Panc1 (cell line): ENCODE results near the gene MCM3AP.
"Not testable (repeated sequence)": the region's sequence is repeated elsewhere in the genome, so short reads cannot be mapped to it uniquely, and the experiment has no call there.

Source experiments
- POLR2AphosphoS5 ChIP-seq: IDR thresholded peaks from 2 replicates; pipeline ENCODE4 v1.6.1; 2012; ENCODE audit warnings: mild to moderate bottlenecking, low read depth, low read length, moderate library complexity
- SIN3A ChIP-seq: IDR thresholded peaks from 2 replicates; pipeline ENCODE4 v1.6.1; 2012; ENCODE audit warnings: low read depth, mild to moderate bottlenecking, low read length, moderate library complexity, borderline replicate concordance; ENCODE audit not compliant: insufficient read depth
- TF ChIP-seq, protein P1 (sequence below): fragments of 450-650 bp; IDR thresholded peaks from 2 replicates; pipeline ENCODE4 v1.5.1; 2017; ENCODE audit warnings: mild to moderate bottlenecking
- TF ChIP-seq, protein P2 (sequence below), 2 experiments: IDR thresholded peaks; 2 replicates each; pipeline ENCODE4 v1.6.1; 2011 to 2012; ENCODE audit warnings: low read depth in 2 of 2, control low read depth in 1 of 2, low read length in 1 of 2, mild to moderate bottlenecking in 1 of 2, moderate library complexity in 1 of 2; ENCODE audit not compliant: insufficient read depth in 1 of 2

DNA sequence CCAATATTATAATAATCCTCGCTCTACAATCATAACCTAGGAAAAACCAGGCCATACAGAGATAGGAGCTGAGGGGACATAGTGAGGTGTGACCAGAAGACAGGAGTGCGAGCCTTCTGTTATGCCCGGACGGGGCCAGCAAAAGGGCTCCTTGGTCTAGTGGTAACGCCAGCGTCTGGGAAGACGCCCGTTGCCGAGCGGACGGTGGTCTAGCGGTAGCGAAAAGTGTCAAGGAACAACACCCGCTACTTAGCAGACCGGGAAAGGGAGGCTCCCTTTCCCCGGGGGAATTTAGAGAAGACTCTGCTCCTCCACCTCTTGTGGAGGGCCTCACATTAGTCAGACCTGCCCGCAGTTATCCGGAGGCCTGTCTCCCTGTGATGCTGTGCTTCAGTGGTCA lies 61.8 kb downstream of the MCM3AP start:
- TF ChIP-seq SIN3A, POLR2AphosphoS5: not testable (repeated sequence)
- TF ChIP-seq, protein P1, sequence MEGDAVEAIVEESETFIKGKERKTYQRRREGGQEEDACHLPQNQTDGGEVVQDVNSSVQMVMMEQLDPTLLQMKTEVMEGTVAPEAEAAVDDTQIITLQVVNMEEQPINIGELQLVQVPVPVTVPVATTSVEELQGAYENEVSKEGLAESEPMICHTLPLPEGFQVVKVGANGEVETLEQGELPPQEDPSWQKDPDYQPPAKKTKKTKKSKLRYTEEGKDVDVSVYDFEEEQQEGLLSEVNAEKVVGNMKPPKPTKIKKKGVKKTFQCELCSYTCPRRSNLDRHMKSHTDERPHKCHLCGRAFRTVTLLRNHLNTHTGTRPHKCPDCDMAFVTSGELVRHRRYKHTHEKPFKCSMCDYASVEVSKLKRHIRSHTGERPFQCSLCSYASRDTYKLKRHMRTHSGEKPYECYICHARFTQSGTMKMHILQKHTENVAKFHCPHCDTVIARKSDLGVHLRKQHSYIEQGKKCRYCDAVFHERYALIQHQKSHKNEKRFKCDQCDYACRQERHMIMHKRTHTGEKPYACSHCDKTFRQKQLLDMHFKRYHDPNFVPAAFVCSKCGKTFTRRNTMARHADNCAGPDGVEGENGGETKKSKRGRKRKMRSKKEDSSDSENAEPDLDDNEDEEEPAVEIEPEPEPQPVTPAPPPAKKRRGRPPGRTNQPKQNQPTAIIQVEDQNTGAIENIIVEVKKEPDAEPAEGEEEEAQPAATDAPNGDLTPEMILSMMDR, result not testable (repeated sequence)
- TF ChIP-seq, protein P2, sequence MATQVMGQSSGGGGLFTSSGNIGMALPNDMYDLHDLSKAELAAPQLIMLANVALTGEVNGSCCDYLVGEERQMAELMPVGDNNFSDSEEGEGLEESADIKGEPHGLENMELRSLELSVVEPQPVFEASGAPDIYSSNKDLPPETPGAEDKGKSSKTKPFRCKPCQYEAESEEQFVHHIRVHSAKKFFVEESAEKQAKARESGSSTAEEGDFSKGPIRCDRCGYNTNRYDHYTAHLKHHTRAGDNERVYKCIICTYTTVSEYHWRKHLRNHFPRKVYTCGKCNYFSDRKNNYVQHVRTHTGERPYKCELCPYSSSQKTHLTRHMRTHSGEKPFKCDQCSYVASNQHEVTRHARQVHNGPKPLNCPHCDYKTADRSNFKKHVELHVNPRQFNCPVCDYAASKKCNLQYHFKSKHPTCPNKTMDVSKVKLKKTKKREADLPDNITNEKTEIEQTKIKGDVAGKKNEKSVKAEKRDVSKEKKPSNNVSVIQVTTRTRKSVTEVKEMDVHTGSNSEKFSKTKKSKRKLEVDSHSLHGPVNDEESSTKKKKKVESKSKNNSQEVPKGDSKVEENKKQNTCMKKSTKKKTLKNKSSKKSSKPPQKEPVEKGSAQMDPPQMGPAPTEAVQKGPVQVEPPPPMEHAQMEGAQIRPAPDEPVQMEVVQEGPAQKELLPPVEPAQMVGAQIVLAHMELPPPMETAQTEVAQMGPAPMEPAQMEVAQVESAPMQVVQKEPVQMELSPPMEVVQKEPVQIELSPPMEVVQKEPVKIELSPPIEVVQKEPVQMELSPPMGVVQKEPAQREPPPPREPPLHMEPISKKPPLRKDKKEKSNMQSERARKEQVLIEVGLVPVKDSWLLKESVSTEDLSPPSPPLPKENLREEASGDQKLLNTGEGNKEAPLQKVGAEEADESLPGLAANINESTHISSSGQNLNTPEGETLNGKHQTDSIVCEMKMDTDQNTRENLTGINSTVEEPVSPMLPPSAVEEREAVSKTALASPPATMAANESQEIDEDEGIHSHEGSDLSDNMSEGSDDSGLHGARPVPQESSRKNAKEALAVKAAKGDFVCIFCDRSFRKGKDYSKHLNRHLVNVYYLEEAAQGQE (IDR thresholded peaks at IDR 0.05; ENCODE audit: insufficient read depth in 1 of 2, low read depth in 2 of 2, low read length in 1 of 2), result not testable (repeated sequence)
